Caco-2 (cell line): Measurements from ENCODE around the gene SLC6A18. TPM values are rescaled to one million over a fixed set of nuclear protein-coding genes. Genes with fewer than 3 reads are reported as not detected.

Experiments
- BruUV-seq: library from RNA; stranded (reverse); fragments of 400-500 nt; replicated peaks from 2 replicates; lab custom pipeline; 2021; lab: Mats Ljungman, UMichigan
- CTCF ChIA-PET: fragments of 300-600 bp; sonication (Branson Sonifier 250); formaldehyde crosslinking; loops from one replicate; lab custom pipeline; 2022; ENCODE audit warnings: antibody characterized with exemption; lab: Charles Lee
- POLR2A ChIA-PET: fragments of 300-600 bp; sonication (Branson Sonifier 250); formaldehyde crosslinking; loops from one replicate; lab custom pipeline; 2022; ENCODE audit warnings: antibody characterized with exemption; lab: Charles Lee
- DNase-seq, 2 experiments: peaks; one replicate each; pipeline versions ENCODE4 v3.0.0 to v3.0.0-alpha.2; 2020 to 2022
- H3K27me3 ChIP-seq: replicated peaks from 2 replicates; pipeline ENCODE4 v1.6.0; 2011; ENCODE audit warnings: low read length; ENCODE audit not compliant: control insufficient read depth, insufficient read depth
- H3K36me3 ChIP-seq: 2 replicates; pipeline ENCODE4 v1.5.1; 2011; ENCODE audit warnings: low read length; ENCODE audit not compliant: control insufficient read depth, insufficient read depth
- H3K4me1 ChIP-seq: fragments of 250-450 bp; sonication (Bioruptor Pico); 2 replicates; pipeline ENCODE4 v1.5.1; 2020; ENCODE audit warnings: mild to moderate bottlenecking
- H3K4me3 ChIP-seq: 2 replicates; pipeline ENCODE4 v1.5.1; 2011; ENCODE audit warnings: low read depth, mild to moderate bottlenecking, control low read depth, low read length
- H3K9me3 ChIP-seq: fragments of 250-450 bp; sonication (Bioruptor Pico); 2 replicates; pipeline ENCODE4 v1.5.1; 2020; ENCODE audit warnings: mild to moderate bottlenecking, moderate library complexity
- H3K27ac Mint-ChIP-seq: one replicate; pipeline ENCODE4 v1.8.0; 2022; ENCODE audit warnings: mixed read lengths; ENCODE audit not compliant: unreplicated experiment
- H3K27me3 Mint-ChIP-seq: one replicate; pipeline ENCODE4 v1.8.0; 2022; ENCODE audit warnings: mixed read lengths; ENCODE audit not compliant: insufficient read depth, unreplicated experiment
- H3K36me3 Mint-ChIP-seq: one replicate; pipeline ENCODE4 v1.8.0; 2022; ENCODE audit warnings: mild to moderate bottlenecking, mixed read lengths; ENCODE audit not compliant: insufficient read depth, unreplicated experiment
- H3K4me1 Mint-ChIP-seq: one replicate; pipeline ENCODE4 v1.8.0; 2022; ENCODE audit warnings: low read depth, mixed read lengths; ENCODE audit not compliant: unreplicated experiment
- H3K4me3 Mint-ChIP-seq: one replicate; pipeline ENCODE4 v1.8.0; 2022; ENCODE audit warnings: mild to moderate bottlenecking, moderate library complexity, mixed read lengths; ENCODE audit not compliant: unreplicated experiment
- H3K9me3 Mint-ChIP-seq: one replicate; pipeline ENCODE4 v1.8.0; 2022; ENCODE audit warnings: mixed read lengths; ENCODE audit not compliant: unreplicated experiment
- intact Hi-C: fragments of 100-400 bp; cut with micrococcal nuclease; formaldehyde crosslinking; loops from one replicate; pipeline ENCODE4 v1.10.0; 2022; ENCODE audit not compliant: unreplicated experiment
- total RNA-seq: library from RNA; stranded (reverse); gene quantifications from 2 replicates; pipeline ENCODE4 v1.2.3, GENCODE V29; 2022
- TF ChIP-seq, protein P1 (sequence below), 2 experiments: fragments of 200-600 bp in 1 of 2; IDR thresholded peaks; 1 replicate in 1 of 2; 2 replicates in 1 of 2; pipeline versions ENCODE4 v1.5.1 to v1.8.0; 2011 to 2022; ENCODE audit warnings: antibody characterized with exemption in 1 of 2, control low read depth in 1 of 2, inconsistent platforms in 1 of 2, low read depth in 1 of 2, low read length in 1 of 2, mild to moderate bottlenecking in 1 of 2, moderate library complexity in 1 of 2; ENCODE audit not compliant: insufficient read depth in 1 of 2, severe bottlenecking in 1 of 2, unreplicated experiment in 1 of 2

SLC6A18 gene
- total RNA-seq, 1 experiment from 2014 or later, result not detected

DNA sequence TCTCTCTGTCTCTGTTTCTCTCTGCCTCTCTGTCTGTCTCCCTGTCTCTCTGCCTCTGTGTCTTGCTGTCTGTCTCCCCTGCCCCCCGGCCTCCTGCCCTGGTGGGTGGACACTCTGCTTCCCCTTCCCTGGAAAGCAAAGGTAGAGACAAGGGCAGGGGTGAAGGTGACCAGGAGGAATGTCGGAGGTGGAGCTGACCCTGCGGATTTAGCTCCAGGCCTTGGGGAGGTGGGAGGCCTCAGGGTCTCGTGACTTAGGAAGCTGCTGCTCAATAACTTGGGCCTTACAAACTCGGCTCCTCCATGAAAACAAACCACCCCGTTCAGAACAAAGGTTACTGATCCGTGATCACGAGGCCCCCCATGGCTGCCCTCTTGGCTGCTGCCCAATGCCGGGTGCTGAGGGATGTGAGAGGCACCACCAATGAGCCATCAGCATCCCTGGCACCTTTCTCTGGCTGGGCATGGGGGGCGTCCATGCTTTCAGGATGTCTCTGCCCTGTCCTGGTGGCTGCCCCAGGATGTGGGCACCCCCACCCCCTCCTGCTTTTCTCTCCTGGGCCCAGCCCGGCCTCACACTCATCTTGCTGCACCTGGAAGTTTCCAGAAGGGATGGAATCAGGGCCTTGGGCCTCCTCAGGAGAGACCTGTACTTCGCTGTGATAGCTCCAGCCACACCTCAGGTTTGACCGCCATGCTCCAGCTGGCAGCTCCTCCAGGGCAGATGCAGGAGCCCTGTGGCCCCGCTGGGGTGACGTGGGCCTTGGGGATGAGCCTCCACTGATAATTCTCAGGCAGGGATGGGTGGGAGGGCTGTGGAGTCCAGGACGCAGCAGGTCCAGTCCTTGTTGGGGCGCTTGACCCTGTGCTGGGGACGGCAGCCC lies 38.6 kb upstream of the SLC6A18 start:
- intact Hi-C loops, result no loop called here
- H3K27me3 Mint-ChIP-seq, result peaks cover 7% of the 10 kb centered on the region
- no peaks in the 10 kb centered on the region for H3K36me3 Mint-ChIP-seq
- Histone ChIP-seq H3K4me3 (no peak overlapping the region), H3K27me3 (no peaks in the 10 kb centered on the region), H3K9me3 (no peaks in the 10 kb centered on the region), H3K36me3 (no peaks in the 10 kb centered on the region), H3K4me1 (peaks cover 56% of the 10 kb centered on the region)
- TF ChIP-seq, protein P1, sequence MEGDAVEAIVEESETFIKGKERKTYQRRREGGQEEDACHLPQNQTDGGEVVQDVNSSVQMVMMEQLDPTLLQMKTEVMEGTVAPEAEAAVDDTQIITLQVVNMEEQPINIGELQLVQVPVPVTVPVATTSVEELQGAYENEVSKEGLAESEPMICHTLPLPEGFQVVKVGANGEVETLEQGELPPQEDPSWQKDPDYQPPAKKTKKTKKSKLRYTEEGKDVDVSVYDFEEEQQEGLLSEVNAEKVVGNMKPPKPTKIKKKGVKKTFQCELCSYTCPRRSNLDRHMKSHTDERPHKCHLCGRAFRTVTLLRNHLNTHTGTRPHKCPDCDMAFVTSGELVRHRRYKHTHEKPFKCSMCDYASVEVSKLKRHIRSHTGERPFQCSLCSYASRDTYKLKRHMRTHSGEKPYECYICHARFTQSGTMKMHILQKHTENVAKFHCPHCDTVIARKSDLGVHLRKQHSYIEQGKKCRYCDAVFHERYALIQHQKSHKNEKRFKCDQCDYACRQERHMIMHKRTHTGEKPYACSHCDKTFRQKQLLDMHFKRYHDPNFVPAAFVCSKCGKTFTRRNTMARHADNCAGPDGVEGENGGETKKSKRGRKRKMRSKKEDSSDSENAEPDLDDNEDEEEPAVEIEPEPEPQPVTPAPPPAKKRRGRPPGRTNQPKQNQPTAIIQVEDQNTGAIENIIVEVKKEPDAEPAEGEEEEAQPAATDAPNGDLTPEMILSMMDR (IDR thresholded peaks at IDR 0.05; ENCODE audit: insufficient read depth in 1 of 2, low read depth in 1 of 2, low read length in 1 of 2, severe bottlenecking in 1 of 2, unreplicated experiment in 1 of 2), result no peak
- no peaks in the 10 kb centered on the region for H3K9me3 Mint-ChIP-seq
- no TSS peak for BruUV-seq
- ChIA-PET POLR2A (no interaction called here), CTCF (interaction anchor here (0.6 to 2.3 kb wide), 5 partner anchors 14 to 1391 kb away, joined by 3 to 12 read pairs (median 5); partner anchors contain the start of gene BRD9)
- H3K4me1 Mint-ChIP-seq, result peaks cover 7% of the 10 kb centered on the region
- peak overlapping the region; percentile 3 for H3K27ac Mint-ChIP-seq
- no peak for DNase-seq
- H3K4me3 Mint-ChIP-seq, result no peak overlapping the region

DNA sequence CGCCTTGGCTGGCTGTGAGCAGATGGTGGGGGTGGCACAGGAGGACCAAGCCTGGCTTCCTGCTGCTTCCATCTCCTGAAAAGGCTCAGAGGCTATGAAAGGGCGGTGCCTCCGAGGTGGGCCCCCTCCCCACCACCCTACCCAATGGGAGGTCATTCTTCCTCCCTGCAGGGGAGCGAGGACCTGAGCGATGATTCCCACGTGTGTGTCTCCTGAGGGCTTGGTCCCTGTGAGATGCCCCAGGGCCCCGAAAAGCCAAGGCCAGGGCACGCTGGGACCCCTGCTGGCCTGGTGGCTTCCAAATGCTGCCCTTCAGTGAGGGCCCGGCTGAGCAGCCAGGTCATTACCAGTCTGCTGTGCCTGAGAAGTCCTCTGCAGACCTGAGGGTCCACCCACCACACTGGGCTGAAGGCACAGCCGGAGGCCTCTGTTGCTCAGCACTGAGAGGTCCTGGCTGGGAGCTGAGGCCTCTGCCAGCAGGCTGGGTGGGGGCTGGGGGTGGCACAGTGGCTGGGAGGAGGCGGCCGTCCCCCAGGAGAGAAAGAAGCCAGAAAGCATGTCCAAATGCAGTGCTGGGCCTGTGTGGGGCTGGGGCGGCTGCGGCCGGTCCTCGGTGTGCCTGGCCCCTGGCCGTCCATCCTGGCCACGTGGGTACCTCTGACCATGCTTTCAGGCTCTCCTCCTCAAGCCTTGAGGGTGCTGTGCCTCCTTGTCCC lies 37.8 kb upstream of the SLC6A18 start:
- Mint-ChIP-seq H3K36me3 (no peaks in the 10 kb centered on the region), H3K4me1 (peaks cover 7% of the 10 kb centered on the region), H3K9me3 (no peaks in the 10 kb centered on the region), H3K27ac (no peak overlapping the region), H3K4me3 (no peak overlapping the region), H3K27me3 (peaks cover 7% of the 10 kb centered on the region)
- Histone ChIP-seq H3K4me3 (no peak overlapping the region), H3K27me3 (no peaks in the 10 kb centered on the region; the same call in 1 of the 2 replicates), H3K9me3 (no peaks in the 10 kb centered on the region), H3K4me1 (peaks cover 48% of the 10 kb centered on the region), H3K36me3 (no peaks in the 10 kb centered on the region)
- no TSS peak for BruUV-seq
- POLR2A ChIA-PET, result no interaction called here
- intact Hi-C loops, result no loop called here
- TF ChIP-seq, protein P1 (IDR thresholded peaks at IDR 0.05; ENCODE audit: insufficient read depth in 1 of 2, low read depth in 1 of 2, low read length in 1 of 2, severe bottlenecking in 1 of 2, unreplicated experiment in 1 of 2), result no peak
- no peak for DNase-seq
- CTCF ChIA-PET, result interaction anchor here (2.3 kb wide), 1 partner anchor 17 kb away, joined by 12 read pairs; no protein-coding TSS in a partner anchor

DNA sequence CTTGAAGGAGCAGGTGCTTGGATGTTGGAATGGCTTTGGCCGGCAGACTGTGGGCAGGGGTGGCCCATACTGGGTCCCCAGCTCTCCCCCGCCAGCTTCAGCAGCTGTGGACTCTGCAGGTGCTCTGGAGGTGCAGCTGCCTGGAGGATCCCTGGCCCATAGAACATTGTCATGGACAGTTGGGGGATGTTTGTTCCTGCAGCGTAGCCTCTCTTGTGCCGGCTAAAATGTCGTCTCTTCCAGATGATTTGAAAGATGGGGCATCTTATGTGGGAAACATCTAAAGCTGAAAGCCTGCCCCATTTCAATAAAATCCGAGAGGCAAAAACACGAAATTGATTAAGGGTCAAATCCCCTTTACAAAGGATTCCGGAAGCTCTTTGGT lies 37.2 kb upstream of the SLC6A18 start:
- H3K4me3 Mint-ChIP-seq, result no peak overlapping the region
- Histone ChIP-seq H3K27me3 (no peaks in the 10 kb centered on the region; the same call in 1 of the 2 replicates), H3K9me3 (no peaks in the 10 kb centered on the region), H3K36me3 (no peaks in the 10 kb centered on the region), H3K4me1 (peaks cover 43% of the 10 kb centered on the region), H3K4me3 (no peak overlapping the region)
- no peaks in the 10 kb centered on the region for H3K9me3 Mint-ChIP-seq
- CTCF ChIA-PET, result no interaction called here
- DNase-seq, result no peak
- POLR2A ChIA-PET, result no interaction called here
- H3K4me1 Mint-ChIP-seq, result peaks cover 7% of the 10 kb centered on the region
- intact Hi-C loops, result no loop called here
- H3K36me3 Mint-ChIP-seq, result no peaks in the 10 kb centered on the region
- peaks cover 7% of the 10 kb centered on the region for H3K27me3 Mint-ChIP-seq
- no TSS peak for BruUV-seq
- H3K27ac Mint-ChIP-seq, result no peak overlapping the region
- TF ChIP-seq, protein P1 (IDR thresholded peaks at IDR 0.05; ENCODE audit: insufficient read depth in 1 of 2, low read depth in 1 of 2, low read length in 1 of 2, severe bottlenecking in 1 of 2, unreplicated experiment in 1 of 2), result no peak
